GM23338 (cell line): ENCODE results near the gene MARCHF2. TPM values are rescaled to one million over a fixed set of nuclear protein-coding genes. Genes with fewer than 3 reads are reported as not detected.

Source experiments
- ATAC-seq: fragments of 200-7000 bp; cut with Tn5 transposase; 3 replicates; pipeline ENCODE4 v1.9.1; 2020
- DNase-seq: peaks from one replicate; pipeline ENCODE4 v3.0.0-alpha.2; 2015; ENCODE audit warnings: low spot score
- H2AFZ ChIP-seq: fragments of 200-600 bp; sonication (generic); 2 replicates; pipeline ENCODE4 v1.8.0; 2016; ENCODE audit warnings: antibody characterized with exemption, mild to moderate bottlenecking, moderate library complexity
- H3F3A ChIP-seq: fragments of 200-600 bp; sonication (generic); replicated peaks from 2 replicates; pipeline ENCODE4 v1.8.0; 2017; ENCODE audit warnings: antibody characterized with exemption, mixed run types, low read depth
- H3K27ac ChIP-seq: fragments of 200-600 bp; sonication (generic); 2 replicates; pipeline ENCODE4 v1.6.1; 2016; ENCODE audit warnings: low read depth
- H3K27me3 ChIP-seq: fragments of 200-600 bp; sonication (generic); 2 replicates; pipeline ENCODE4 v1.8.0; 2016; ENCODE audit warnings: mild to moderate bottlenecking, mixed run types, moderate library complexity; ENCODE audit not compliant: insufficient read depth
- H3K36me3 ChIP-seq: fragments of 200-600 bp; sonication (generic); 2 replicates; pipeline ENCODE4 v1.8.0; 2016; ENCODE audit warnings: mild to moderate bottlenecking; ENCODE audit not compliant: insufficient read depth
- H3K4me1 ChIP-seq: fragments of 200-600 bp; sonication (generic); 2 replicates; pipeline ENCODE4 v1.8.0; 2016; ENCODE audit warnings: mild to moderate bottlenecking, moderate library complexity; ENCODE audit not compliant: insufficient read depth
- H3K4me2 ChIP-seq: fragments of 200-600 bp; sonication (generic); 2 replicates; pipeline ENCODE4 v1.7.1; 2017; ENCODE audit warnings: mixed run types
- H3K4me3 ChIP-seq: fragments of 200-600 bp; sonication (generic); 2 replicates; pipeline ENCODE4 v1.6.1; 2016; ENCODE audit warnings: mixed run types
- H3K79me2 ChIP-seq: fragments of 200-600 bp; sonication (generic); replicated peaks from 2 replicates; pipeline ENCODE4 v1.8.0; 2017; ENCODE audit warnings: mild to moderate bottlenecking; ENCODE audit not compliant: insufficient read depth
- H3K9me2 ChIP-seq: fragments of 200-600 bp; sonication (generic); 2 replicates; pipeline ENCODE4 v1.8.0; 2017; ENCODE audit not compliant: insufficient read depth
- H4K20me1 ChIP-seq: fragments of 200-600 bp; sonication (generic); replicated peaks from 2 replicates; pipeline ENCODE4 v1.8.0; 2017; ENCODE audit warnings: mild to moderate bottlenecking; ENCODE audit not compliant: insufficient read depth
- H3K27ac Mint-ChIP-seq: 2 replicates; pipeline ENCODE4 v1.8.0; 2020; ENCODE audit warnings: inconsistent platforms, mild to moderate bottlenecking, moderate library complexity, mixed read lengths
- H3K27me3 Mint-ChIP-seq: 3 replicates; pipeline ENCODE4 v1.8.0; 2022; ENCODE audit warnings: low read depth, mild to moderate bottlenecking, moderate library complexity, mixed read lengths, inconsistent platforms; ENCODE audit not compliant: insufficient read depth, poor library complexity
- H3K36me3 Mint-ChIP-seq: 3 replicates; pipeline ENCODE4 v1.8.0; 2021; ENCODE audit warnings: low read depth, mild to moderate bottlenecking, inconsistent platforms, moderate library complexity, mixed read lengths
- H3K4me1 Mint-ChIP-seq: 3 replicates; pipeline ENCODE4 v1.8.0; 2020; ENCODE audit warnings: mild to moderate bottlenecking, inconsistent platforms, mixed read lengths
- H3K4me3 Mint-ChIP-seq: 3 replicates; pipeline ENCODE4 v1.8.0; 2021; ENCODE audit warnings: moderate library complexity, mild to moderate bottlenecking, inconsistent platforms, mixed read lengths
- H3K9me3 Mint-ChIP-seq: 3 replicates; pipeline ENCODE4 v1.8.0; 2020; ENCODE audit warnings: moderate library complexity, mild to moderate bottlenecking, inconsistent platforms, mixed read lengths
- CREB1 ChIP-seq: fragments of 250-450 bp; sonication (Bioruptor Pico); IDR thresholded peaks from 2 replicates; pipeline ENCODE4 v1.5.0; 2020; ENCODE audit warnings: low read depth, mild to moderate bottlenecking, moderate library complexity
- ETS1 ChIP-seq: IDR thresholded peaks from 2 replicates; pipeline ENCODE4 v1.6.1; 2016; ENCODE audit warnings: antibody characterized with exemption
- EZH2 ChIP-seq: fragments of 200-600 bp; sonication (generic); IDR thresholded peaks from one replicate; pipeline ENCODE4 v1.8.0; 2017; ENCODE audit warnings: antibody characterized with exemption, mild to moderate bottlenecking, low read depth; ENCODE audit not compliant: unreplicated experiment
- EZH2phosphoT487 ChIP-seq: fragments of 200-600 bp; sonication (generic); IDR thresholded peaks from one replicate; pipeline ENCODE4 v1.8.1; 2018; ENCODE audit warnings: antibody characterized with exemption; ENCODE audit not compliant: unreplicated experiment
- NANOG ChIP-seq: IDR thresholded peaks from 2 replicates; pipeline ENCODE4 v1.6.1; 2016; ENCODE audit warnings: antibody characterized with exemption, borderline replicate concordance
- STAT1 ChIP-seq: IDR thresholded peaks from one replicate; pipeline ENCODE4 v1.6.1; 2016; ENCODE audit warnings: antibody characterized with exemption; ENCODE audit not compliant: unreplicated experiment
- ZNF114 ChIP-seq: fragments of 250-450 bp; sonication (Bioruptor Pico); IDR thresholded peaks from 2 replicates; pipeline ENCODE4 v1.5.0; 2020; ENCODE audit warnings: mild to moderate bottlenecking, moderate library complexity
- ZNF331 ChIP-seq: fragments of 250-450 bp; sonication (Bioruptor Pico); IDR thresholded peaks from 2 replicates; pipeline ENCODE4 v1.5.0; 2020; ENCODE audit warnings: low read depth, mild to moderate bottlenecking, moderate library complexity
- polyA plus RNA-seq: library from polyadenylated mRNA; unstranded; fragments of >200 nt; fragmentation: Nextera tagmentation; extraction: Ambion mirVana; gene quantifications from 2 replicates; pipeline ENCODE4 v1.2.1, GENCODE V29; 2016
- total RNA-seq: library from RNA; depleted of rRNA; stranded (reverse); fragments of >200 nt; shearing (Covaris generic); gene quantifications from 2 replicates; pipeline ENCODE4 v1.2.3, GENCODE V29; 2014
- TF ChIP-seq, protein P1 (sequence below): fragments of 250-450 bp; sonication (Bioruptor Pico); IDR thresholded peaks from 2 replicates; pipeline ENCODE4 v1.5.0; 2020; ENCODE audit warnings: mild to moderate bottlenecking, moderate library complexity
- TF ChIP-seq, protein P2 (sequence below), 2 experiments: fragments of 200-600 bp in 1 of 2; sonication (generic) in 1 of 2; conservative IDR thresholded peaks; 2 replicates each; pipeline versions ENCODE4 v1.5.1 to v1.6.1; 2016 to 2017; ENCODE audit warnings: antibody characterized with exemption in 2 of 2, low read depth in 2 of 2, mild to moderate bottlenecking in 2 of 2, moderate library complexity in 1 of 2
- TF ChIP-seq, protein P3 (sequence below): IDR thresholded peaks from one replicate; pipeline ENCODE4 v1.6.1; 2018; ENCODE audit warnings: antibody characterized with exemption; ENCODE audit not compliant: unreplicated experiment

The MARCHF2 gene
- total and polyA plus RNA-seq, 2 experiments from 2014 or later, result 18.9 to 50.1 TPM

DNA sequence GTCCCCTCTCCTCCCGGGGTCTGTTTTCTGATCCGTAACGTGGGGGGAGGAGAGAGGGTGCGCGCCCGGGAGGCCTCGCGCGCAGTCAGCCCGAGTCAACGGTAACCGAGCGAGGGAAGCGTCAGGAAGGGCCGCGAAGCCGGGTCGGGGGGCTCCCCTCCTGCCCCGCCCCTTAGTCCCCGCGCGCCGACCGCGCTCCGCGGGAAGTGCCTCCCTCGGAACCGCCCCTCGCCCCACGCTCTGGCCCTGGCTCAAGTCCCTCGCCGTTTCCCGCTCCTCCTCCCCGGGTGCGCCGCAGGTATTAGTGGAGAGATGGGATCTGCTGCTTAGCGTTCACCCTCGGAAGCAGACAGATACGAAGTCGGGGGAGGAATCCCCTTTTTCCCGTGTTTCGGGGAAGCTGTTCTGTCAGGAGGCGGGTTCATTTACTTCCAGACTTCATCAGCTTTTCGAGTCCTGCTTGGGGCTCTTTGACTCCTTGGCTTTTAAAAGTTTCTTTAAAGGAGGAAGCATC, 32.4 kb downstream of the MARCHF2 start (continued):
- no peak for TF ChIP-seq EZH2phosphoT487
- TF ChIP-seq ETS1, result no peak
- TF ChIP-seq, protein P1, sequence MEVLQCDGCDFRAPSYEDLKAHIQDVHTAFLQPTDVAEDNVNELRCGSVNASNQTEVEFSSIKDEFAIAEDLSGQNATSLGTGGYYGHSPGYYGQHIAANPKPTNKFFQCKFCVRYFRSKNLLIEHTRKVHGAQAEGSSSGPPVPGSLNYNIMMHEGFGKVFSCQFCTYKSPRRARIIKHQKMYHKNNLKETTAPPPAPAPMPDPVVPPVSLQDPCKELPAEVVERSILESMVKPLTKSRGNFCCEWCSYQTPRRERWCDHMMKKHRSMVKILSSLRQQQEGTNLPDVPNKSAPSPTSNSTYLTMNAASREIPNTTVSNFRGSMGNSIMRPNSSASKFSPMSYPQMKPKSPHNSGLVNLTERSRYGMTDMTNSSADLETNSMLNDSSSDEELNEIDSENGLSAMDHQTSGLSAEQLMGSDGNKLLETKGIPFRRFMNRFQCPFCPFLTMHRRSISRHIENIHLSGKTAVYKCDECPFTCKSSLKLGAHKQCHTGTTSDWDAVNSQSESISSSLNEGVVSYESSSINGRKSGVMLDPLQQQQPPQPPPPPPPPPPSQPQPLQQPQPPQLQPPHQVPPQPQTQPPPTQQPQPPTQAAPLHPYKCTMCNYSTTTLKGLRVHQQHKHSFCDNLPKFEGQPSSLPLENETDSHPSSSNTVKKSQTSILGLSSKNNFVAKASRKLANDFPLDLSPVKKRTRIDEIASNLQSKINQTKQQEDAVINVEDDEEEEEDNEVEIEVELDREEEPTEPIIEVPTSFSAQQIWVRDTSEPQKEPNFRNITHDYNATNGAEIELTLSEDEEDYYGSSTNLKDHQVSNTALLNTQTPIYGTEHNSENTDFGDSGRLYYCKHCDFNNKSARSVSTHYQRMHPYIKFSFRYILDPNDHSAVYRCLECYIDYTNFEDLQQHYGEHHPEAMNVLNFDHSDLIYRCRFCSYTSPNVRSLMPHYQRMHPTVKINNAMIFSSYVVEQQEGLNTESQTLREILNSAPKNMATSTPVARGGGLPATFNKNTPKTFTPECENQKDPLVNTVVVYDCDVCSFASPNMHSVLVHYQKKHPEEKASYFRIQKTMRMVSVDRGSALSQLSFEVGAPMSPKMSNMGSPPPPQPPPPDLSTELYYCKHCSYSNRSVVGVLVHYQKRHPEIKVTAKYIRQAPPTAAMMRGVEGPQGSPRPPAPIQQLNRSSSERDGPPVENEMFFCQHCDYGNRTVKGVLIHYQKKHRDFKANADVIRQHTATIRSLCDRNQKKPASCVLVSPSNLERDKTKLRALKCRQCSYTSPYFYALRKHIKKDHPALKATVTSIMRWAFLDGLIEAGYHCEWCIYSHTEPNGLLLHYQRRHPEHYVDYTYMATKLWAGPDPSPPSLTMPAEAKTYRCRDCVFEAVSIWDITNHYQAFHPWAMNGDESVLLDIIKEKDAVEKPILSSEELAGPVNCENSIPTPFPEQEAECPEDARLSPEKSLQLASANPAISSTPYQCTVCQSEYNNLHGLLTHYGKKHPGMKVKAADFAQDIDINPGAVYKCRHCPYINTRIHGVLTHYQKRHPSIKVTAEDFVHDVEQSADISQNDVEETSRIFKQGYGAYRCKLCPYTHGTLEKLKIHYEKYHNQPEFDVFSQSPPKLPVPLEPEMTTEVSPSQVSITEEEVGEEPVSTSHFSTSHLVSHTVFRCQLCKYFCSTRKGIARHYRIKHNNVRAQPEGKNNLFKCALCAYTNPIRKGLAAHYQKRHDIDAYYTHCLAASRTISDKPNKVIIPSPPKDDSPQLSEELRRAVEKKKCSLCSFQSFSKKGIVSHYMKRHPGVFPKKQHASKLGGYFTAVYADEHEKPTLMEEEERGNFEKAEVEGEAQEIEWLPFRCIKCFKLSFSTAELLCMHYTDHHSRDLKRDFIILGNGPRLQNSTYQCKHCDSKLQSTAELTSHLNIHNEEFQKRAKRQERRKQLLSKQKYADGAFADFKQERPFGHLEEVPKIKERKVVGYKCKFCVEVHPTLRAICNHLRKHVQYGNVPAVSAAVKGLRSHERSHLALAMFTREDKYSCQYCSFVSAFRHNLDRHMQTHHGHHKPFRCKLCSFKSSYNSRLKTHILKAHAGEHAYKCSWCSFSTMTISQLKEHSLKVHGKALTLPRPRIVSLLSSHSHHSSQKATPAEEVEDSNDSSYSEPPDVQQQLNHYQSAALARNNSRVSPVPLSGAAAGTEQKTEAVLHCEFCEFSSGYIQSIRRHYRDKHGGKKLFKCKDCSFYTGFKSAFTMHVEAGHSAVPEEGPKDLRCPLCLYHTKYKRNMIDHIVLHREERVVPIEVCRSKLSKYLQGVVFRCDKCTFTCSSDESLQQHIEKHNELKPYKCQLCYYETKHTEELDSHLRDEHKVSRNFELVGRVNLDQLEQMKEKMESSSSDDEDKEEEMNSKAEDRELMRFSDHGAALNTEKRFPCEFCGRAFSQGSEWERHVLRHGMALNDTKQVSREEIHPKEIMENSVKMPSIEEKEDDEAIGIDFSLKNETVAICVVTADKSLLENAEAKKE (CRISPR knock-in tag), result no peak
- TF ChIP-seq ZNF331 (CRISPR knock-in tag), result no peak
- TF ChIP-seq EZH2, result no peak
- no peak for TF ChIP-seq STAT1

DNA sequence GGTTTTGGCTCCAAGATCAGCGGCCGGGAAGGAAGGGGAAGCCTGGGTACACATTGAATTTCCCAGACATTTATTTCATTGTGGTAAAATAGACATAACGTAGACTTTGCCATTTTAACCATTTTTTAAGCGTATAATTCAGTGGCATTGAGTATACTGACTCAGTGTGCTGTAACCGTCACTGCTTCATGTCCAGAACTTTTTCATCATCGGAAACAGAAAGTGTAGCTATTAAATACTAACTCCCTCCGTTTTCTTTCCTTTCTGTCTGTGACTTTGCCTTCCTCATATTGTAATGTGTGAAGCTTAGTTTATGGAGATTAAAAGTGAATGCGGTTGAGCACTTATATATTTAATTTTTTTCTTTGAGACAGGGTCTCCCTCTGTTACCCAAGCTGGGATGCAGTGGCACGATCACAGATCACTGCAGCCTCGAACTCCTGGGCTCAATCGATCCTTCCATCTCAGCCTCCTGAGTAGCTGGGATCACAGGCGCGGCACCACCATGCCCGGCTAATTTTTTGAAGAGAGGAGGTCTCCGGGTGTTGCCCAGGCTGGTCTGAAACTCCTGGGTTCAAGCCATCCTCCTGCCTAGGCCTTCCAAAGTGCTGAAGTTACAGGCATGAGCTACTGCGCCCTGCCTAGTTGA, 33.1 kb downstream of the MARCHF2 start:
- Histone ChIP-seq H3K4me3 (peak overlapping the region; percentile 97), H4K20me1 (peaks cover 34% of the 10 kb centered on the region), H3K27me3 (no peaks in the 10 kb centered on the region), H3K27ac (peak overlapping the region; percentile 28), H3K36me3 (no peaks in the 10 kb centered on the region), H3F3A (peaks cover 14% of the 10 kb centered on the region), H3K4me2 (peak overlapping the region; percentile 99), H3K4me1 (peaks cover 47% of the 10 kb centered on the region), H3K79me2 (peaks cover 67% of the 10 kb centered on the region), H2AFZ (no peak overlapping the region), H3K9me2 (no peaks in the 10 kb centered on the region)
- peak overlapping the region; percentile 95 for H3K27ac Mint-ChIP-seq
- ATAC-seq (no peak), DNase-seq (no peak)
- peak overlapping the region; percentile 90 for H3K4me3 Mint-ChIP-seq
- H3K9me3 Mint-ChIP-seq, result no peaks in the 10 kb centered on the region
- peaks cover 41% of the 10 kb centered on the region for H3K36me3 Mint-ChIP-seq
- peaks cover 48% of the 10 kb centered on the region for H3K4me1 Mint-ChIP-seq
- peaks cover 11% of the 10 kb centered on the region for H3K27me3 Mint-ChIP-seq
- TF ChIP-seq EZH2phosphoT487, result no peak
- TF ChIP-seq, protein P2, sequence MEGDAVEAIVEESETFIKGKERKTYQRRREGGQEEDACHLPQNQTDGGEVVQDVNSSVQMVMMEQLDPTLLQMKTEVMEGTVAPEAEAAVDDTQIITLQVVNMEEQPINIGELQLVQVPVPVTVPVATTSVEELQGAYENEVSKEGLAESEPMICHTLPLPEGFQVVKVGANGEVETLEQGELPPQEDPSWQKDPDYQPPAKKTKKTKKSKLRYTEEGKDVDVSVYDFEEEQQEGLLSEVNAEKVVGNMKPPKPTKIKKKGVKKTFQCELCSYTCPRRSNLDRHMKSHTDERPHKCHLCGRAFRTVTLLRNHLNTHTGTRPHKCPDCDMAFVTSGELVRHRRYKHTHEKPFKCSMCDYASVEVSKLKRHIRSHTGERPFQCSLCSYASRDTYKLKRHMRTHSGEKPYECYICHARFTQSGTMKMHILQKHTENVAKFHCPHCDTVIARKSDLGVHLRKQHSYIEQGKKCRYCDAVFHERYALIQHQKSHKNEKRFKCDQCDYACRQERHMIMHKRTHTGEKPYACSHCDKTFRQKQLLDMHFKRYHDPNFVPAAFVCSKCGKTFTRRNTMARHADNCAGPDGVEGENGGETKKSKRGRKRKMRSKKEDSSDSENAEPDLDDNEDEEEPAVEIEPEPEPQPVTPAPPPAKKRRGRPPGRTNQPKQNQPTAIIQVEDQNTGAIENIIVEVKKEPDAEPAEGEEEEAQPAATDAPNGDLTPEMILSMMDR (conservative IDR thresholded peaks at IDR 0.05; ENCODE audit: low read depth in 2 of 2), result no peak
- TF ChIP-seq ZNF114 (CRISPR knock-in tag), result no peak
- no peak for TF ChIP-seq EZH2
- TF ChIP-seq, protein P3, sequence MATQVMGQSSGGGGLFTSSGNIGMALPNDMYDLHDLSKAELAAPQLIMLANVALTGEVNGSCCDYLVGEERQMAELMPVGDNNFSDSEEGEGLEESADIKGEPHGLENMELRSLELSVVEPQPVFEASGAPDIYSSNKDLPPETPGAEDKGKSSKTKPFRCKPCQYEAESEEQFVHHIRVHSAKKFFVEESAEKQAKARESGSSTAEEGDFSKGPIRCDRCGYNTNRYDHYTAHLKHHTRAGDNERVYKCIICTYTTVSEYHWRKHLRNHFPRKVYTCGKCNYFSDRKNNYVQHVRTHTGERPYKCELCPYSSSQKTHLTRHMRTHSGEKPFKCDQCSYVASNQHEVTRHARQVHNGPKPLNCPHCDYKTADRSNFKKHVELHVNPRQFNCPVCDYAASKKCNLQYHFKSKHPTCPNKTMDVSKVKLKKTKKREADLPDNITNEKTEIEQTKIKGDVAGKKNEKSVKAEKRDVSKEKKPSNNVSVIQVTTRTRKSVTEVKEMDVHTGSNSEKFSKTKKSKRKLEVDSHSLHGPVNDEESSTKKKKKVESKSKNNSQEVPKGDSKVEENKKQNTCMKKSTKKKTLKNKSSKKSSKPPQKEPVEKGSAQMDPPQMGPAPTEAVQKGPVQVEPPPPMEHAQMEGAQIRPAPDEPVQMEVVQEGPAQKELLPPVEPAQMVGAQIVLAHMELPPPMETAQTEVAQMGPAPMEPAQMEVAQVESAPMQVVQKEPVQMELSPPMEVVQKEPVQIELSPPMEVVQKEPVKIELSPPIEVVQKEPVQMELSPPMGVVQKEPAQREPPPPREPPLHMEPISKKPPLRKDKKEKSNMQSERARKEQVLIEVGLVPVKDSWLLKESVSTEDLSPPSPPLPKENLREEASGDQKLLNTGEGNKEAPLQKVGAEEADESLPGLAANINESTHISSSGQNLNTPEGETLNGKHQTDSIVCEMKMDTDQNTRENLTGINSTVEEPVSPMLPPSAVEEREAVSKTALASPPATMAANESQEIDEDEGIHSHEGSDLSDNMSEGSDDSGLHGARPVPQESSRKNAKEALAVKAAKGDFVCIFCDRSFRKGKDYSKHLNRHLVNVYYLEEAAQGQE, result no peak
- TF ChIP-seq CREB1, result no peak
- TF ChIP-seq NANOG, result no peak
